ENCODE measurements around the gene CARD10.

- TF ChIP-seq CTCF (IDR thresholded peaks at IDR 0.05; ENCODE audit: low read depth, low read length) (peak; percentile 89), EZH2phosphoT487 (IDR thresholded peaks at IDR 0.05; ENCODE audit: low read depth) (no peak)
Measured at GRCh38 chr22:37498289-37498909, 20.8 kb downstream of the CARD10 start.
